ENCODE measurements around the gene VSX2.

DNA sequence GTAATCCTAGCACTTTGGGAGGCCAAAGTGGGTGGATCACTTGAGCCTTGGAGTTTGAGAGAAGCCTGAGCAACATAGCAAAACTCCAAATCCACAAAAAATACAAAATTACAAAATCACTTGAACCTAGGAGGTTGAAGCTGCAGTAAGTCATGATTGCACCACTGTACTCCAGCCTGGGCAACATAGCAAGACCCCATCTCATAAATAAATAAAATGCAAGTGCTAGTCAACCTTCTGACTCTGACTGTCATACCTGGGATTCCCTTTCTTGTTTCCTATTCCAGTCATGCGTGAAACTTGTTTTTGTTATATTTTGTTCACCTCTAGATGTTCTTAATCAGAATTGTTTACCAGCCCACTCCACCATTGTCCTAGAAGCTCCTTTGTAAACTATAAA lies 32.1 kb downstream of the VSX2 start:
- no peak for TF ChIP-seq POLR2A (IDR thresholded peaks at IDR 0.05)
- TF ChIP-seq, protein P1, sequence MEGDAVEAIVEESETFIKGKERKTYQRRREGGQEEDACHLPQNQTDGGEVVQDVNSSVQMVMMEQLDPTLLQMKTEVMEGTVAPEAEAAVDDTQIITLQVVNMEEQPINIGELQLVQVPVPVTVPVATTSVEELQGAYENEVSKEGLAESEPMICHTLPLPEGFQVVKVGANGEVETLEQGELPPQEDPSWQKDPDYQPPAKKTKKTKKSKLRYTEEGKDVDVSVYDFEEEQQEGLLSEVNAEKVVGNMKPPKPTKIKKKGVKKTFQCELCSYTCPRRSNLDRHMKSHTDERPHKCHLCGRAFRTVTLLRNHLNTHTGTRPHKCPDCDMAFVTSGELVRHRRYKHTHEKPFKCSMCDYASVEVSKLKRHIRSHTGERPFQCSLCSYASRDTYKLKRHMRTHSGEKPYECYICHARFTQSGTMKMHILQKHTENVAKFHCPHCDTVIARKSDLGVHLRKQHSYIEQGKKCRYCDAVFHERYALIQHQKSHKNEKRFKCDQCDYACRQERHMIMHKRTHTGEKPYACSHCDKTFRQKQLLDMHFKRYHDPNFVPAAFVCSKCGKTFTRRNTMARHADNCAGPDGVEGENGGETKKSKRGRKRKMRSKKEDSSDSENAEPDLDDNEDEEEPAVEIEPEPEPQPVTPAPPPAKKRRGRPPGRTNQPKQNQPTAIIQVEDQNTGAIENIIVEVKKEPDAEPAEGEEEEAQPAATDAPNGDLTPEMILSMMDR (IDR thresholded peaks at IDR 0.05) = no peak
